Effector memory CD4-positive, alpha-beta T cell (primary cell): ENCODE measurements around the gene TMEM236.

Source experiments
- DNase-seq, 3 donors: peaks; one replicate each; pipeline ENCODE4 v3.0.0-alpha.2; 2020
- H3K27ac ChIP-seq: 2 replicates; pipeline ENCODE4 v1.7.0; 2013; ENCODE audit warnings: mild to moderate bottlenecking, low read length, moderate library complexity; ENCODE audit not compliant: insufficient read depth, poor library complexity, severe bottlenecking
- H3K27me3 ChIP-seq: replicated peaks from 2 replicates; pipeline ENCODE4 v1.7.0; 2013; ENCODE audit warnings: mild to moderate bottlenecking, low read length; ENCODE audit not compliant: insufficient read depth, control insufficient read depth, poor library complexity, severe bottlenecking
- H3K36me3 ChIP-seq: 2 replicates; pipeline ENCODE4 v1.7.0; 2013; ENCODE audit warnings: mild to moderate bottlenecking, low read length, moderate library complexity; ENCODE audit not compliant: control insufficient read depth, insufficient read depth
- H3K4me1 ChIP-seq: 2 replicates; pipeline ENCODE4 v1.7.0; 2013; ENCODE audit warnings: low read length, mild to moderate bottlenecking; ENCODE audit not compliant: control insufficient read depth, insufficient read depth, poor library complexity, severe bottlenecking
- H3K4me3 ChIP-seq: 2 replicates; pipeline ENCODE4 v1.7.0; 2013; ENCODE audit warnings: low read length, low read depth, mild to moderate bottlenecking; ENCODE audit not compliant: insufficient read depth, poor library complexity, severe bottlenecking
- H3K9me3 ChIP-seq: 2 replicates; pipeline ENCODE4 v1.7.0; 2013; ENCODE audit warnings: mild to moderate bottlenecking, low read length, moderate library complexity; ENCODE audit not compliant: control insufficient read depth

Gene TMEM236

DNA sequence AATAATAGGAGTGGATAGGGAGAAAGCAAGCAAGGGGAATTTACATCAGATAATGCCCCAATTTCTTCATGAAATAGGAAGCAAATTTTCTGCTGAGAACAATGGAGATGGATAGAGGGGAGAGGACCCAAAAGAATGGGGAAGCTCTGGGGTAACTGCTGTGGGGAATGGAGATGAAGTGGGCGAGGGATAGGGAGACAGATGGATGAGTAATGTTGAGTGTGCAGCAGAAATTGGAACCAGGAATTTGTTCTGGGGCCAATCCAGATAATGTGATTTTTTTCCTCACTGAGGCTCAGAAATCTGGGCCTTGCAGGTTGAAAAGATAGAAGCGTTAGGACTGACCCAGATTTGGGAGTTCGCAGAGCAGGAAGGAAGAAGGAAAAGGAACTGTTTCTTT, 32.7 kb downstream of the TMEM236 start:
- Histone ChIP-seq H3K4me1 (no peaks in the 10 kb centered on the region), H3K36me3 (no peaks in the 10 kb centered on the region), H3K27me3 (no peaks in the 10 kb centered on the region), H3K9me3 (no peaks in the 10 kb centered on the region), H3K4me3 (no peak overlapping the region), H3K27ac (no peak overlapping the region)
- DNase-seq, result no peak

DNA sequence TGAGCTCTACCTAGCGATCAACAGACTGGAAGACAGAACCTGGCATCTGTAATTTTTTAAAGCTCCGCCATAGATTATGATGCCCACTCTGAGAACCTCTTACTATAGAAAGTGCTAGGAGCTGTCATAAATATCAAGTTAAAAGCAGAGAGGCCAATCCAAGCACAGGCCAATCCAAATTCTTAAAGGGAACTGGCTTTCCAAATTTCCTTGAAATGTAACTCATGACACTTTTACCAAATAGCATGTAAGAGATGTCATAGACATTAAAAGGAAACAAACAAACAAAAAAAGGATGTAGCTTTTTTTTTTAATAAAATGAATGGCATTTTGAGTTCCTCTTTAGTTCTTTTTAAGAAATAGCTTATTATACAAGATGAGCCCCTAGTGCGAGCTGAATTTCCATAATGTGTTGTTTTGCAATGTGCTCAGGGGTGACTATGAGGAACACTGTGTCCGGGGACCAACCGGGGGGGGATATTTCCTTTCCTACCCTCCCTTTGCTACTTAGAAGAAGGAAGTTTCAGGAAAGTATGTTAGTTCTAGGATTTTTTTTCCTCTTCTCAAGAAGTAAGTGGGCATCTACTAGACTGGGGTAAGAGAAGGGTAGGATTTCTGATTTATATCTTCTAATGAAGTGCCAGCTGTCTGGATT, 33.4 kb downstream of the TMEM236 start:
- Histone ChIP-seq H3K4me1 (no peaks in the 10 kb centered on the region), H3K9me3 (no peaks in the 10 kb centered on the region), H3K36me3 (no peaks in the 10 kb centered on the region), H3K27ac (no peak overlapping the region), H3K4me3 (no peak overlapping the region), H3K27me3 (no peaks in the 10 kb centered on the region)
- DNase-seq, result no peak

DNA sequence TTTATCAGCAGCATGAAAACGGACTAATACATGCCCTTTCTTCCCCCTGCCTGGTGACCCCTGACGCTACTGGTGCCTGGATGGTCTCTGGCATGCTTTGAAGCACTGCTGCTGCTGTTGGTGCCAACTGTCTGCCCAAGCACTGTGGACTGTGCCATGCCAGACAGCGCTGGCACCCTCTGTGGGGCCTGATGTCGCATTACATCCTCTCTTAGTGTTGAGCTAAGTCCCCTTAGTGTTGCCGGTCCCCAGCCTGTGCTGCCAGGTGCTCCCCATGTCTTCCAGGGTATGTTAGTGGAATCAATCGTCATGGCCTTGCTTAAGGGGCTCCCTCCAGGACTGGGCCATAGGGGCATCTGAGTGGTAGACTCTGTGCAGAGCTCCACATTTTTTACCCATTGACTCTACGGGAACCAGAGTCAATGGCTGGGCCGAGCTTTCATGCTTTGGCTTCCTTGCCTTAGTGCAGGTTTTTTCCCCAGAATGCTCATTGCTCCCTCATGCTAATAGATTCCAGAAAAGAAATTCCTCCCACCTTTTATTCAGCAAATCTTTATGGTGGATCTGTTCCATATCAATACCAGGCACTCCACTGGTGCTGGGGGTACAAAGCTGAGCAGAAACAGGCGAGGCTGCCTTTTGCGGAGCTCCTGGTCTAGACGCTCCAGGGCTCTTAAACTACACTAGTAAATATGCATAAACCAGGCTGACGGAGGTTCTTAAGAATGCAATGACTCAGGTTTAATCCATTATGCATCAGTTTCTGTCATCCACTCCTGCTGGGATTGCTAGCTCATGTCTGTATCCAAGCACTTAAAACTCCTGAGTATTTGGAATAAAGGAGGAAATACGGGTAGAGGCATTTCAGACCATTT, 35.3 kb downstream of the TMEM236 start:
- DNase-seq, result no peak
- Histone ChIP-seq H3K27me3 (no peaks in the 10 kb centered on the region), H3K4me3 (no peak overlapping the region), H3K4me1 (no peaks in the 10 kb centered on the region), H3K9me3 (no peaks in the 10 kb centered on the region), H3K36me3 (no peaks in the 10 kb centered on the region), H3K27ac (no peak overlapping the region)

- Histone ChIP-seq H3K9me3 (no peaks in the 10 kb centered on the region), H3K36me3 (no peaks in the 10 kb centered on the region), H3K27ac (no peak overlapping the region), H3K27me3 (no peaks in the 10 kb centered on the region), H3K4me1 (no peaks in the 10 kb centered on the region), H3K4me3 (no peak overlapping the region)
- DNase-seq, result no peak
Measured at GRCh38 chr10:17788646-17789045, 36.6 kb downstream of the TMEM236 start.

- H3K4me3 ChIP-seq, result no peak overlapping the region
- no peaks in the 10 kb centered on the region for H3K27me3 ChIP-seq
- H3K4me1 ChIP-seq, result no peaks in the 10 kb centered on the region
- H3K27ac ChIP-seq, result no peak overlapping the region
- no peak for DNase-seq
- no peaks in the 10 kb centered on the region for H3K36me3 ChIP-seq
- no peaks in the 10 kb centered on the region for H3K9me3 ChIP-seq
Measured at GRCh38 chr10:17789396-17789795, 37.4 kb downstream of the TMEM236 start.

GRCh38 chr10:17790651-17791050, 38.6 kb downstream of the TMEM236 start:
- no peaks in the 10 kb centered on the region for H3K36me3 ChIP-seq
- no peak overlapping the region for H3K27ac ChIP-seq
- DNase-seq, result no peak
- no peaks in the 10 kb centered on the region for H3K4me1 ChIP-seq
- H3K4me3 ChIP-seq, result no peak overlapping the region
- no peaks in the 10 kb centered on the region for H3K27me3 ChIP-seq
- H3K9me3 ChIP-seq, result no peaks in the 10 kb centered on the region

DNA sequence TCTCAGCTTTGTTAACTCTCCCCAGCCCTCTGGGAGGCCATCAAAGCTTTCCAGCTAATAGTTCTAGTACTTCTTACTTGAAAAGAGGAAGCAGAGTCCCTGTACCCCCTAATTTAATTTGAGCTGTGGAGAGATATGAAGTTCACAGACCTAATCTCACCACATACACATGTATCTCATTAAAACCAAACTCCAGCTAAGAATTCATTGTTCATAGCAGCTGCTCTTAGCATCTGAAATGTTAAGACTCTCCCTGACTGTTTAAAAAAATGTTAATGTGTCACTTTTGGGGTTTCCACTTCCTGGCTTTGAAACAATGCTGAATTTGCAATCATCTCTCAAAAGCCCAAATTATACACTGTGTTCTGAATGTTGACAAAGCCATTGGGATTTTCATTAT, 41.0 kb downstream of the TMEM236 start:
- Histone ChIP-seq H3K36me3 (no peaks in the 10 kb centered on the region), H3K4me3 (no peak overlapping the region), H3K27ac (no peak overlapping the region), H3K27me3 (no peaks in the 10 kb centered on the region), H3K4me1 (no peaks in the 10 kb centered on the region), H3K9me3 (no peaks in the 10 kb centered on the region)
- DNase-seq, result no peak

DNA sequence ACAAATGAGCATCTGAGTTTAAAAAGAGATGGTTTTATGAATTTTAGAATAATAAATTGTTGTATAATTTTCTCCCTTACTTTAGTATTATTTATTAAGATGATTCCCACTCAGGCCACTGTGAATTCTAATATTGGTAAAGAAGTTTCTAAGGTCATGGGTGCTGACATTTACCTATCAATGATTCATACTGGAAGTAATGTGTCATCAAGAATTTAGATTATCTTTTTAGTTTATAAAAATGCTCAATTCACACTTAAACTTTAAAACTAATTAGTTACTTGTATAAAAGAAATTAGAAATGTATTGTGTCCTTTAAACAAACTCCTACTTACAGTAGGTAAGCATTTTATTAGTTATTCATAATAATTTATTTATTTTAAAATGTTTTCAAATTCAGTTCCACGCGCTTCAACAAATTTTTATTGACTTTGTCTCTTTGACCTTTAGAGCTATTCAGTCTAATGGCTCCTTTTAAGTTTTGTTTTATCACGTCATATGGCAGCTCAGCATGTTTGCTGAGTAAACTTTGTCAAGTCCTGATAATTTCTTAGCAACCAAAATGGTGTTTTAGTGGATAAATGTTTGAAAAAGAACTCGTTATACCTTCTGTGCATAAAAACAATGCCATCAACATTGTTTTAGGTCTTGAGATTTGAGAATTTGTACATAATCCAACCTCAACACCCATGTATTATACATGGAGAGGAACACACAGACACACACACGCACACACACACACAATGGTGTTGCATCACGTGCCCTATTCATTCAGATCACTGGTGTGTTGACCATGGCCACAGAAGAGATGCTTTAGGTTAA, 42.0 kb downstream of the TMEM236 start:
- Histone ChIP-seq H3K4me3 (no peak overlapping the region), H3K27me3 (no peaks in the 10 kb centered on the region), H3K4me1 (no peaks in the 10 kb centered on the region), H3K27ac (no peak overlapping the region), H3K9me3 (no peaks in the 10 kb centered on the region), H3K36me3 (no peaks in the 10 kb centered on the region)
- no peak for DNase-seq

GRCh38 chr10:17795083-17795482, 43.1 kb downstream of the TMEM236 start:
- Histone ChIP-seq H3K9me3 (no peaks in the 10 kb centered on the region), H3K27ac (no peak overlapping the region)

More at GRCh38 chr10:17795083-17795482, 43.1 kb downstream of the TMEM236 start:
- Histone ChIP-seq H3K4me1 (no peaks in the 10 kb centered on the region), H3K4me3 (no peak overlapping the region), H3K36me3 (no peaks in the 10 kb centered on the region), H3K27me3 (no peaks in the 10 kb centered on the region)
- DNase-seq, result no peak
